Breast epithelium (tissue), 3 donors: Measurements from ENCODE around the gene GRM1.

Experiments used
- CTCF ChIP-seq, 3 donors: fragments of 450-650 bp; IDR thresholded peaks; one replicate each; pipeline ENCODE4 v1.5.1; 2016 to 2017; ENCODE audit warnings: antibody characterized with exemption in 3 of 3, mild to moderate bottlenecking in 3 of 3, moderate library complexity in 3 of 3
- POLR2A ChIP-seq: fragments of 450-650 bp; IDR thresholded peaks from one replicate; pipeline ENCODE4 v1.6.1; 2016; ENCODE audit warnings: antibody characterized with exemption, mild to moderate bottlenecking, moderate library complexity
- POLR2AphosphoS5 ChIP-seq, 3 donors: sonication (generic); formaldehyde crosslinking; IDR thresholded peaks; one replicate each; pipeline ENCODE4 v1.6.1; 2017; ENCODE audit warnings: antibody characterized with exemption in 3 of 3

GRCh38 chr6:146273490-146273889 is 244.6 kb downstream of the GRM1 start:
- TF ChIP-seq POLR2AphosphoS5 (IDR thresholded peaks at IDR 0.05) (no peak), POLR2A (no peak), CTCF (IDR thresholded peaks at IDR 0.05) (no peak)
